Sigmoid colon (tissue), 4 donors: ENCODE measurements around the gene SDK1.

ENCODE experiments used
- EP300 ChIP-seq, 4 donors: sonication (generic); formaldehyde crosslinking; IDR thresholded peaks; one replicate each; pipeline ENCODE4 v1.6.1; 2017; ENCODE audit warnings: antibody characterized with exemption in 4 of 4
- POLR2A ChIP-seq, 2 donors: fragments of 450-650 bp; IDR thresholded peaks; one replicate each; pipeline ENCODE4 v1.6.1; 2016; ENCODE audit warnings: antibody characterized with exemption in 2 of 2, mild to moderate bottlenecking in 2 of 2, moderate library complexity in 2 of 2
- POLR2AphosphoS5 ChIP-seq, 4 donors: sonication (generic); formaldehyde crosslinking; IDR thresholded peaks; one replicate each; pipeline ENCODE4 v1.6.1; 2017; ENCODE audit warnings: antibody characterized with exemption in 4 of 4
- TF ChIP-seq, protein P1 (sequence below), 4 experiments: fragments of 450-650 bp in 3 of 4; fragments of 200-600 bp in 1 of 4; IDR thresholded peaks; one replicate each; pipeline ENCODE4 v1.5.1; 2016 to 2019; ENCODE audit warnings: antibody characterized with exemption in 4 of 4, mild to moderate bottlenecking in 3 of 4, moderate library complexity in 2 of 4

DNA sequence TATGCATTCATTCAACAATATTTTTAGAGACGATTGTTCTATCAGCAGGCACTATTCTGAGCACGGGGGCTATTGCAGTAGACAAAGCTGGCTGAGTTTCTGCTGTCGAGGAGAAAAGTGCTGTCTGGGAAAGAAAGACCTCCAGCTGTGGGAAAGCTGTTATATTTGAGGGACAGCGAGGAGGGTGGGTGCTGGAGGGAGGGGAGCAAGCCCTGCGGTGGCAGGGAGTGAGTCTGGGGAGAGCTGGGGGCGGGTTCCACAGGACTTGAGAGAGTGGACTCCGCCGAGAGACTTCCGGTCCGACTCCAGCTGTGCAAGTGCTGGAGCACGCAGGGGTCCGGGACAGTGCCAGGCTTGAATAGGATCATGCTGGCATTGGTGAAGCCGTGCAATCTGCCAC is 778.9 kb downstream of the SDK1 start:
- TF ChIP-seq, protein P1, sequence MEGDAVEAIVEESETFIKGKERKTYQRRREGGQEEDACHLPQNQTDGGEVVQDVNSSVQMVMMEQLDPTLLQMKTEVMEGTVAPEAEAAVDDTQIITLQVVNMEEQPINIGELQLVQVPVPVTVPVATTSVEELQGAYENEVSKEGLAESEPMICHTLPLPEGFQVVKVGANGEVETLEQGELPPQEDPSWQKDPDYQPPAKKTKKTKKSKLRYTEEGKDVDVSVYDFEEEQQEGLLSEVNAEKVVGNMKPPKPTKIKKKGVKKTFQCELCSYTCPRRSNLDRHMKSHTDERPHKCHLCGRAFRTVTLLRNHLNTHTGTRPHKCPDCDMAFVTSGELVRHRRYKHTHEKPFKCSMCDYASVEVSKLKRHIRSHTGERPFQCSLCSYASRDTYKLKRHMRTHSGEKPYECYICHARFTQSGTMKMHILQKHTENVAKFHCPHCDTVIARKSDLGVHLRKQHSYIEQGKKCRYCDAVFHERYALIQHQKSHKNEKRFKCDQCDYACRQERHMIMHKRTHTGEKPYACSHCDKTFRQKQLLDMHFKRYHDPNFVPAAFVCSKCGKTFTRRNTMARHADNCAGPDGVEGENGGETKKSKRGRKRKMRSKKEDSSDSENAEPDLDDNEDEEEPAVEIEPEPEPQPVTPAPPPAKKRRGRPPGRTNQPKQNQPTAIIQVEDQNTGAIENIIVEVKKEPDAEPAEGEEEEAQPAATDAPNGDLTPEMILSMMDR (IDR thresholded peaks at IDR 0.05) = no peak
- TF ChIP-seq EP300 (IDR thresholded peaks at IDR 0.05) (no peak), POLR2A (IDR thresholded peaks at IDR 0.05) (no peak), POLR2AphosphoS5 (IDR thresholded peaks at IDR 0.05) (no peak)
